Panc1 (cell line): ENCODE data around the gene LINGO4. TPM values are rescaled to one million over a fixed set of nuclear protein-coding genes. Genes with fewer than 3 reads are reported as not detected.

Experiments used
- ATAC-seq: fragments of 200-7000 bp; cut with Tn5 transposase; 2 replicates; pipeline ENCODE4 v1.9.1; 2020; ENCODE audit warnings: mild to moderate bottlenecking, moderate library complexity
- BruUV-seq: library from RNA; stranded (reverse); fragments of 400-500 nt; replicated peaks from 2 replicates; lab custom pipeline; 2021; lab: Mats Ljungman, UMichigan
- CTCF ChIA-PET: fragments of 300-600 bp; sonication (Branson Sonifier 250); formaldehyde crosslinking; loops from one replicate; lab custom pipeline; 2022; ENCODE audit warnings: antibody characterized with exemption; lab: Charles Lee
- POLR2A ChIA-PET: fragments of 300-600 bp; sonication (Branson Sonifier 250); formaldehyde crosslinking; loops from one replicate; lab custom pipeline; 2022; ENCODE audit warnings: antibody characterized with exemption; lab: Charles Lee
- DNase-seq: peaks from one replicate; pipeline ENCODE4 v3.0.0-alpha.2; 2010; ENCODE audit warnings: low read depth, low spot score
- H3K27ac ChIP-seq: 2 replicates; pipeline ENCODE4 v1.5.1; 2011; ENCODE audit warnings: mild to moderate bottlenecking, low read length, inconsistent platforms
- H3K27me3 ChIP-seq: fragments of 200-500 bp; sonication (Bioruptor generic); 2 replicates; pipeline ENCODE4 v1.6.0; 2014; ENCODE audit warnings: low read length, inconsistent platforms; ENCODE audit not compliant: control insufficient read depth, insufficient read depth
- H3K36me3 ChIP-seq: fragments of 200-500 bp; sonication (Bioruptor generic); 2 replicates; pipeline ENCODE4 v1.5.1; 2014; ENCODE audit warnings: inconsistent platforms, mild to moderate bottlenecking, low read length, moderate library complexity; ENCODE audit not compliant: control insufficient read depth, insufficient read depth
- H3K4me1 ChIP-seq: 2 replicates; pipeline ENCODE4 v1.5.1; 2011; ENCODE audit warnings: inconsistent platforms, mild to moderate bottlenecking, low read length, moderate library complexity; ENCODE audit not compliant: control insufficient read depth, insufficient read depth
- H3K4me3 ChIP-seq, 2 experiments: 2 replicates each; pipeline ENCODE4 v1.5.1; 2011 to 2012; ENCODE audit warnings: low read depth in 2 of 2, low read length in 2 of 2, mild to moderate bottlenecking in 2 of 2, inconsistent platforms in 1 of 2, moderate library complexity in 1 of 2
- H3K9me3 ChIP-seq: fragments of 200-500 bp; sonication (Bioruptor generic); 2 replicates; pipeline ENCODE4 v1.5.1; 2014; ENCODE audit warnings: low read depth, mild to moderate bottlenecking, inconsistent platforms, low read length, moderate library complexity; ENCODE audit not compliant: control insufficient read depth, insufficient read depth
- CTCF ChIP-seq: fragments of 450-650 bp; IDR thresholded peaks from 2 replicates; pipeline ENCODE4 v1.5.1; 2017; ENCODE audit warnings: mild to moderate bottlenecking
- POLR2AphosphoS5 ChIP-seq: IDR thresholded peaks from 2 replicates; pipeline ENCODE4 v1.6.1; 2012; ENCODE audit warnings: mild to moderate bottlenecking, low read depth, low read length, moderate library complexity
- REST ChIP-seq, 2 experiments: IDR thresholded peaks; 2 replicates each; pipeline ENCODE4 v1.6.1; 2011 to 2012; ENCODE audit warnings: low read depth in 2 of 2, control low read depth in 1 of 2, low read length in 1 of 2, mild to moderate bottlenecking in 1 of 2, moderate library complexity in 1 of 2; ENCODE audit not compliant: insufficient read depth in 1 of 2
- SIN3A ChIP-seq: IDR thresholded peaks from 2 replicates; pipeline ENCODE4 v1.6.1; 2012; ENCODE audit warnings: low read depth, mild to moderate bottlenecking, low read length, moderate library complexity, borderline replicate concordance; ENCODE audit not compliant: insufficient read depth
- TCF7L2 ChIP-seq: IDR thresholded peaks from 2 replicates; pipeline ENCODE4 v1.6.1; 2011; ENCODE audit warnings: mild to moderate bottlenecking, low read depth, low read length, inconsistent platforms
- in situ Hi-C: cut with HindIII; loops from 2 replicates; pipeline ENCODE4 v1.10.0; 2016; ENCODE audit warnings: low sequenced_read_pairs, low pct_unique_long_range_greater_than_20kb
- intact Hi-C: fragments of 100-400 bp; cut with micrococcal nuclease; formaldehyde crosslinking; loops from one replicate; pipeline ENCODE4 v1.10.0; 2022; ENCODE audit not compliant: unreplicated experiment
- total RNA-seq: library from RNA; stranded (reverse); gene quantifications from one replicate; pipeline ENCODE4 v1.2.1, GENCODE V29; 2021; ENCODE audit not compliant: unreplicated experiment

LINGO4 gene
- total RNA-seq, 1 experiment from 2014 or later = not detected

DNA sequence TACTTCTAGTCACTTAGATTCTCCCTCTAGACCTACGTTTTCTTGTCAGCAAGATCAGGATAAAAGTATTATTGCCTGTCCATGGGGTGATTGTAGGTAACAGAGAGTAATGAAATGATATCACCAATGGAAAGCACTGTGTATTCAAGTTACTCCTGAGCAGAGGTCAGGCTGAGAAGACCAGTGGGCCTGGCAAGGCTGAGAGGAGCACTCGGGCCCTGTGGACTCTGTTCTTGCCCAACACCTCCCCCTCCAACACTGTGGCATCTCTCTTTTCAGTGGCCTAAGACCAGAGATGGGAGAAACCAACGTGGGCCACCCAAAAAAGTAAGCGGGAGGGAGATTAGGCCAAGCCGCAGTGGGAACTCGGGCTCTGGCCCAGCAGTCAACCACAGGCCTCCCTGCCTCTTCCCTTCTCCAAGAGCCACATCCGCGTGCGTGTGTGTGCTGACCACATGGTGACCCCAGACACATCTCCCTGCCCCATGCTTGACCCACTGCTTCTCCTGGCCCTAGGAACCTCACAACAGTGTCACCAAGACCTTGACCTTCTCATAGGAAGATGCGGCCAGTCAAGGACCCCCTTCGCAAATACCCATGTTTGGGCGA lies 14.1 kb upstream of the LINGO4 start:
- H3K9me3 ChIP-seq = no peaks in the 10 kb centered on the region
- ATAC-seq = no peak
- no peaks in the 10 kb centered on the region for H3K27me3 ChIP-seq
- H3K36me3 ChIP-seq = no peaks in the 10 kb centered on the region
- in situ Hi-C loops (no loop called here), intact Hi-C loops (no loop called here)
- TF ChIP-seq TCF7L2 (no peak), POLR2AphosphoS5 (no peak), REST (IDR thresholded peaks at IDR 0.05; ENCODE audit: insufficient read depth in 1 of 2, low read depth in 2 of 2, low read length in 1 of 2) (no peak), CTCF (no peak), SIN3A (no peak)
- no peaks in the 10 kb centered on the region; the same call in 1 of the 2 replicates for H3K4me1 ChIP-seq
- H3K27ac ChIP-seq = no peak overlapping the region
- CTCF ChIA-PET = no interaction called here
- POLR2A ChIA-PET = no interaction called here
- DNase-seq = no peak
- no TSS peak for BruUV-seq
- H3K4me3 ChIP-seq = no peak overlapping the region

DNA sequence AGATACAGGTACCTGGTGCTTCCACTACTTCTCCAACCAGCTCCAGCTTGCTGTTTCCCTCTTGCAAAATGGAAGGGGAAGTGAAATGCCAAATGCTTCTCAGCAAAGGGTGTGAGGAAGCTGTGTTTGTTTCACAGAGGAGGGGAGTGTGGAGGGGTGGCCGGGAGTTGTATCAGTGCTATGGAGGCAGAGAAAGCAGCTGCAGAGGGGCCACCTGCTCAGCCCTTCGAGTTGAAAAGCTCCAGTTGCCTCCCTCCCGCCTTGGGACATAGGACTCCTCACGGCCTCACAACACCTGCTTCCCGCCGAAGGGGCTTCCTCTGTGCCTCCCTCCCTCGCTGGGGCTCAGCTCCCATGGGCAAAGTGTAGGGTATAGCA lies 12.1 kb upstream of the LINGO4 start:
- no peak overlapping the region for H3K4me3 ChIP-seq
- ChIA-PET POLR2A (no interaction called here), CTCF (no interaction called here)
- no TSS peak for BruUV-seq
- no peak for DNase-seq
- H3K27ac ChIP-seq = no peak overlapping the region
- in situ Hi-C loops = no loop called here
- no peak for ATAC-seq
- H3K9me3 ChIP-seq = no peaks in the 10 kb centered on the region
- H3K27me3 ChIP-seq = no peaks in the 10 kb centered on the region
- TF ChIP-seq TCF7L2 = no peak
- TF ChIP-seq POLR2AphosphoS5 = no peak
- no peak for TF ChIP-seq CTCF
- no peak for TF ChIP-seq SIN3A
- no peak for TF ChIP-seq REST (IDR thresholded peaks at IDR 0.05; ENCODE audit: insufficient read depth in 1 of 2, low read depth in 2 of 2, low read length in 1 of 2)
- intact Hi-C loops = no loop called here
- H3K36me3 ChIP-seq = no peaks in the 10 kb centered on the region
- no peaks in the 10 kb centered on the region for H3K4me1 ChIP-seq
